Measurements from ENCODE around the gene KATNAL1. TPM values are rescaled to one million over a fixed set of nuclear protein-coding genes. Genes with fewer than 3 reads are reported as not detected.

KATNAL1 gene
- total and polyA plus RNA-seq, 2 experiments from 2014 or later: 6.0 to 21.2 TPM

DNA sequence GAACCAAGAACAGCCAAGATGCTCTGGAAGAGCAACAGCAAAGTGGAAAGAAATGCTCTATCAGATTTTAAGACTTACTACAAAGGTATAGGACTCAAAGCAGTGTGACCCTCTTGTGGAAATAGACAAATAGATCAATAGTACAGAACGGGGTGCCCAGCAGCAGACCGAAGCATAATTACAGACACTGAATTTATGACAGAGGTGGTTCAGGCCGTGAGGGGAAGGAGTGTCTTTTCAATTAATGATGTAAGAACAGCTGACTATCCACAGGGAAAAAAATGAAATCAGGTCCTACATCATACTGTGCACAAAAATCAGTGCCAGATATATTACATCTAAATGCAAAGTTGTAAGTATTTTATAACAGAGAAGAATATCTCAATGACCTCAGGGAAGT is 95.6 kb downstream of the KATNAL1 start:
- Histone ChIP-seq H3K9me3 (ENCODE audit: low read depth) (no peaks in the 10 kb centered on the region), H3K27me3 (no peaks in the 10 kb centered on the region), H3K27ac (no peak overlapping the region)

DNA sequence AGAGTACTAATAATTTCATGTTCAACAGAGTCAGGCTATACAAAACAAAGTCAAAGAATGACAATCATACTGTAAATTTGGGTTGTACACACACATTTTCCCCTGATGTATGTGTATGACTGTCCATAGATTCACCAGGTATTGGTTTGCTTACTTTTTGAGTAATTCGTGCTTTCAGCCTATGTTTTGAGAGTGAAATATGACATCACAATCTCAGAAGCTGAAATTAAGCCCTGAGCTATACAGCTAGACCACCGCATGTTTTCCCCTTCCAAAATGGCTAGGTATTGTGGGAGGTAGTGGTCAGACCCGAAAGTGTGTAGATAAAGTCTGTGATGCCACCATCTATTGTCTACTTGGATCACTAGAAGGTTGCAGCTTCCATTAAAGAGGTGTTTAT is 102.8 kb downstream of the KATNAL1 start:
- H3K27me3 ChIP-seq: no peaks in the 10 kb centered on the region
- H3K4me1 ChIP-seq (ENCODE audit: low read depth): no peaks in the 10 kb centered on the region
- TF ChIP-seq, protein P1, sequence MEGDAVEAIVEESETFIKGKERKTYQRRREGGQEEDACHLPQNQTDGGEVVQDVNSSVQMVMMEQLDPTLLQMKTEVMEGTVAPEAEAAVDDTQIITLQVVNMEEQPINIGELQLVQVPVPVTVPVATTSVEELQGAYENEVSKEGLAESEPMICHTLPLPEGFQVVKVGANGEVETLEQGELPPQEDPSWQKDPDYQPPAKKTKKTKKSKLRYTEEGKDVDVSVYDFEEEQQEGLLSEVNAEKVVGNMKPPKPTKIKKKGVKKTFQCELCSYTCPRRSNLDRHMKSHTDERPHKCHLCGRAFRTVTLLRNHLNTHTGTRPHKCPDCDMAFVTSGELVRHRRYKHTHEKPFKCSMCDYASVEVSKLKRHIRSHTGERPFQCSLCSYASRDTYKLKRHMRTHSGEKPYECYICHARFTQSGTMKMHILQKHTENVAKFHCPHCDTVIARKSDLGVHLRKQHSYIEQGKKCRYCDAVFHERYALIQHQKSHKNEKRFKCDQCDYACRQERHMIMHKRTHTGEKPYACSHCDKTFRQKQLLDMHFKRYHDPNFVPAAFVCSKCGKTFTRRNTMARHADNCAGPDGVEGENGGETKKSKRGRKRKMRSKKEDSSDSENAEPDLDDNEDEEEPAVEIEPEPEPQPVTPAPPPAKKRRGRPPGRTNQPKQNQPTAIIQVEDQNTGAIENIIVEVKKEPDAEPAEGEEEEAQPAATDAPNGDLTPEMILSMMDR (IDR thresholded peaks at IDR 0.05; ENCODE audit: low read depth, low read length): no peak
- no peak for DNase-seq (ENCODE audit: low read depth in 1 of 2, low spot score in 1 of 2)
- H3K36me3 ChIP-seq: peaks cover 5% of the 10 kb centered on the region
- no peak overlapping the region for H3K4me3 ChIP-seq
- H3K9me3 ChIP-seq (ENCODE audit: low read depth): no peaks in the 10 kb centered on the region
- H3K27ac ChIP-seq: no peak overlapping the region

More for the DNA sequence above, 95.6 kb downstream of the KATNAL1 start:
- no peak overlapping the region for H3K4me3 ChIP-seq
- DNase-seq (ENCODE audit: low read depth in 1 of 2, low spot score in 1 of 2): no peak
- peaks cover 5% of the 10 kb centered on the region for H3K36me3 ChIP-seq
- no peaks in the 10 kb centered on the region for H3K4me1 ChIP-seq (ENCODE audit: low read depth)
- TF ChIP-seq, protein P1 (IDR thresholded peaks at IDR 0.05; ENCODE audit: low read depth, low read length): no peak

DNA sequence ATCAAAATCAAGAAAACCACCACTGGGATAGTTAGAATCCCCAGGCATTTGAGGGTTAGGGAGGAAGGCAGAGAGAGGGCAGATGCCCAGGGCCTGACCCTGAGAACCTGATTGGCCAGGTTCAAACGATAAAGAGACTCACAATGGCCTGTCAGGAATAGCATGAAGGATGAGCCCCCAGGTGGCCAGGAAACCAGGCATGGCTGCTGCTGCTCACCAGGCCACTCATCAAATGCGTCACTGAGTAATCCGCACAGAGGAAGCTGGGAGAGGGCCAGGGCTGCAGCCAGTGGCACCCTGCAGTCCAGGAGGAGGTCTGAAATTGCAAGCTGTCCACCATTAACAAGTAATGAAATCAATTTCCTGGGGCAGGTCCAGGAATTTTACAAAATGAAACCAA is 111.3 kb downstream of the KATNAL1 start:
- peak; percentile 10 to 33 for DNase-seq (ENCODE audit: low read depth in 1 of 2, low spot score in 1 of 2)
- Histone ChIP-seq H3K4me3 (no peak overlapping the region), H3K4me1 (ENCODE audit: low read depth) (peaks cover 9% of the 10 kb centered on the region), H3K27me3 (no peaks in the 10 kb centered on the region), H3K27ac (no peak overlapping the region), H3K9me3 (ENCODE audit: low read depth) (no peaks in the 10 kb centered on the region), H3K36me3 (no peaks in the 10 kb centered on the region)
- TF ChIP-seq, protein P1 (IDR thresholded peaks at IDR 0.05; ENCODE audit: low read depth, low read length): no peak

DNA sequence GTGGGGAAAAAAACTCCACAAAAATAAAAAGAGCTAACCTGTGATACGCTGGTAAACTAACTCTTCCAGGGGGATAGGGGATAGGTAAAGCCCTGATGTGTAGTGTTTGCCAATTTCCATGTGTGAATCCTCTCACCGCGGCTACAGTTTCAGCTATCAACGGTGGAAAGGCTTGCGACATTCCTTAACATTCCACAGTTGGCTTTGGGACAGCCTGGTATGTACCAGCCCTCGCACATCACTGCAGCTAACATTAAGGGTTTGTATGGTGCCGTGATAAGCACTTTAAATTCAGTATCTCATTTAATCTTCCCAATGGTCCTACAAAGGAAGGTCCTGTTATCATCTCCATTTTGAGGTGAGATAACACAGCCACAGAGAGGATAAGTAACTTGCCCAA is 112.4 kb downstream of the KATNAL1 start:
- Histone ChIP-seq H3K27me3 (no peaks in the 10 kb centered on the region), H3K4me3 (no peak overlapping the region), H3K27ac (no peak overlapping the region), H3K4me1 (ENCODE audit: low read depth) (peaks cover 9% of the 10 kb centered on the region), H3K36me3 (no peaks in the 10 kb centered on the region), H3K9me3 (ENCODE audit: low read depth) (no peaks in the 10 kb centered on the region)
- TF ChIP-seq, protein P1 (IDR thresholded peaks at IDR 0.05; ENCODE audit: low read depth, low read length): no peak
- peak; percentile 13 to 53 for DNase-seq (ENCODE audit: low read depth in 1 of 2, low spot score in 1 of 2)

DNA sequence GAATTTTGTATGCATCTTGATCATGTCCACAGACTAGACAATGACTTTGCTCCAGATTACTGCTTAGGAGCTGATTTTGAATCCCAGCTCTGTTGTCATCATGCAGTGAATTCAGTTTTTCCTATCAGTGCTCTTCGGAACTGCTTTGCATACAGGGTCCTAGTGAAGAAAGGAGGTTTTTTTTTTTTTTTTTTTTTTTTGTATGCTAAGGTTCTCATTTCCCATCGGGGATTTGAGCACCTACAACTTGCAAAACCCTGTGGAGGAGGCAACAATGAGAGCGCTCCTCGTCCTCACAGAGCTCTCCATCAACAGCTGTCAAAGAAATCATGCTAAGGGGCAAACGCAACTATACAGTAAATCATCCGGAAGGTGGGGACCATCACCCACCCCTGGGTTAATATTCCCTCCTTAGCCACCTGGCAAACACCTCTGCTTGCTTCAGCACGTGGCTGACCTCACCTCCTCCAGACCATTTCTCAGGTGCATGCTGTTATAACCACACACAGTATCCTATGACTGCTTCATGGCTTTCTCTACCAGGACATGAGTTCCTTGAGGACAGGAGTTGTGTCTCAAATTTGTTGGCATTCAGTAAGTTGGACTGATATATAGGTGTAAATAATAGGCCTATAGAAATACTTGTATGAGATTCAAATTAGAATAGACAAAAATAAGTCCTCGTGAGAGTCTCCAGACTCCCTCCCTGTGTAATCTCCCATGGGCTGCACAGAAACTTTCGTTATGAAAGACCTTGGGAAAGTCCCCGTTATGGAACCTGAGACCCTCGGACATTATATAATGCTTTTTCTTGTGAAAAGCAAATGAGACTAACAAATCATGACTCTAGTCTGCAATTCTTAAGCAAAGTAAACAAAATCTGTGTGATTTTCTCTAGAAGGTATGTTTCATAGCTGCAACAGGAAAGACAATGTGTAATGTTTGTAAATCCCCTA is 113.8 kb downstream of the KATNAL1 start:
- no peak for DNase-seq (ENCODE audit: low read depth in 1 of 2, low spot score in 1 of 2)
- Histone ChIP-seq H3K36me3 (no peaks in the 10 kb centered on the region), H3K4me3 (no peak overlapping the region), H3K27ac (no peak overlapping the region), H3K27me3 (no peaks in the 10 kb centered on the region), H3K9me3 (ENCODE audit: low read depth) (no peaks in the 10 kb centered on the region), H3K4me1 (ENCODE audit: low read depth) (peaks cover 9% of the 10 kb centered on the region)
- TF ChIP-seq, protein P1 (IDR thresholded peaks at IDR 0.05; ENCODE audit: low read depth, low read length): no peak

All from cardiac muscle cell (in vitro differentiated cells and primary cell).